GM19397 (cell line): ENCODE measurements around the gene RELB.

Experiments
- ATAC-seq: cut with Tn5 transposase; IDR thresholded peaks from one replicate; pipeline ENCODE4 v1.9.1; 2021; ENCODE audit warnings: mild to moderate bottlenecking, moderate library complexity; ENCODE audit not compliant: unreplicated experiment

RELB gene

DNA sequence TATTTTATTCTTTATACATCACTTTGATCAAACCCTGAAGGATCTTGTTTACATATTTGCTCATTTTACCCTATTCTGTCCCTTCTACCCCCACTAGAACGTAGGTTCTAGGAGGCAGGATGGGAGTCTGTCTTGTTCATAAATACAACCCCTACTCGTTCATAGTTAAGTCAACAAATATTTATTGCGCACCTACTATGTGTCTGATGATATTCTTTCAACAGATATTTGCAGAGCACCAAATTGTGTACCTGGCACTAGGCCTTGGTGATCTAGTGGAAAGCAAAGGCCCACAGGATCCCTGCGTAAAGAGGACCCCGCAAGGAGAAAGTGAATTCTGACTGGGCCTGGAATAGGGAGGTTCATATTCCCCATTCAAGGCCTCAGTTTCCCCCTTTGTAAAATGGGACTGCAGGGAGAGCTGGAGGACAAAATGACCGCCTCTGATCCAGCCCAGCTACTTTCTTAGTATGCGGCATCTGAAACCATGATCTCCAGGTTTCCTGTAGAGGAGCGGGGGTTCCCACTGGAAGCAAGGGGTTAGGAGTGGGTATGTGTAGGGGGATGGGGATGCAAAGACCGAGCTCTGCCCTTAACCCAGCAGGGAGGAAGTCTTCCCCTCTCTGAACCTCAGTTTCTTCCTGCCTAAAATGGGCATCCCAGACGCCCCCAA is 77.3 kb downstream of the RELB start:
- ATAC-seq, result no peak

GRCh38 chr19:45079063-45079910 is 78.0 kb downstream of the RELB start, which contains the start of gene GEMIN7:
GEMIN7 (plus strand) TSS chr19:45079260; CDS start chr19:45090115, 10,855 bp downstream.
- ATAC-seq, result peak; percentile 36

- ATAC-seq, result no peak
Observed at GRCh38 chr19:45079911-45080370, 78.7 kb downstream of the RELB start.

DNA sequence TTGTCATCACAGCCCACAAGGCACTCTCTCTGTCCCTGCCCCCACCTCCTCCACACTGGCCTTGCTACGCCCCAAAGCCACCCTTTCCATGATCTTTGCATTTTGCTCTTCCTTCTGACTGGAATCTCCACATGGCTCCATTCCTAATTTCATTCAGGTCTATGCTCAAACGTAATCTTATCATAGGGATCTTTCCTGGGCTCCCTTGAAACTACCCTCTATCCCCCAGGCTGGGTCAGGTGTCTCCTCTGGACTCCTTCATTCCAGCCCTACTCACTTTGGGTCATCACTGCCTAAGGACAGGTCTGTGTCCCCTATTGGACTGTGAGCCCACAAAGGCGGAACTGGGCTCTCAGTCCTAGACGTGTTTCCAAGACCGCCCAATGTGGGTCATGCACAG is 80.9 kb downstream of the RELB start:
- ATAC-seq, result no peak

GRCh38 chr19:45086480-45086879 is 85.2 kb downstream of the RELB start:
- ATAC-seq, result no peak

DNA sequence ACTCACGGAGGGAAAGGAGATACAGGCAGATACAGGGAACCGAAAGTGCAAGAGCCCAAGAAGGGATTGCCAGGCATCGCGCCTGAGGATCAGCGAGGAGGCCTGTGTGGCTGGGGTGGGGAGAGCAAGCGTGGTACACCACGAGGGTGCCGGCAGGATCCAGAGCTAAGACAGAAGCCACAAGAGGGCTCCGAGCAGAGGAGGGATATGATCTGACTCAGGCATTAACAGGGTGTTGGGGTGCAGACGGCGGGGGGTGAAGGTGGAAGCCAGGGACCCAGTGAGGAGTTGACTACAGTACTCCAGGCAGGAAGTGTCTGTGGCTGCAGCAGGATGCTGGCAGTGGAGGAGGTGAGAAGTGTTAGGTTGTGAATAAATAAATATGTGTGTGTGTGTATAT is 86.3 kb downstream of the RELB start:
- ATAC-seq, result no peak
